Measurements from ENCODE around the gene FOXRED2.
"Not testable (repeated sequence)": the region's sequence is repeated elsewhere in the genome, so short reads cannot be mapped to it uniquely, and the experiment has no call there.

FOXRED2 gene

DNA sequence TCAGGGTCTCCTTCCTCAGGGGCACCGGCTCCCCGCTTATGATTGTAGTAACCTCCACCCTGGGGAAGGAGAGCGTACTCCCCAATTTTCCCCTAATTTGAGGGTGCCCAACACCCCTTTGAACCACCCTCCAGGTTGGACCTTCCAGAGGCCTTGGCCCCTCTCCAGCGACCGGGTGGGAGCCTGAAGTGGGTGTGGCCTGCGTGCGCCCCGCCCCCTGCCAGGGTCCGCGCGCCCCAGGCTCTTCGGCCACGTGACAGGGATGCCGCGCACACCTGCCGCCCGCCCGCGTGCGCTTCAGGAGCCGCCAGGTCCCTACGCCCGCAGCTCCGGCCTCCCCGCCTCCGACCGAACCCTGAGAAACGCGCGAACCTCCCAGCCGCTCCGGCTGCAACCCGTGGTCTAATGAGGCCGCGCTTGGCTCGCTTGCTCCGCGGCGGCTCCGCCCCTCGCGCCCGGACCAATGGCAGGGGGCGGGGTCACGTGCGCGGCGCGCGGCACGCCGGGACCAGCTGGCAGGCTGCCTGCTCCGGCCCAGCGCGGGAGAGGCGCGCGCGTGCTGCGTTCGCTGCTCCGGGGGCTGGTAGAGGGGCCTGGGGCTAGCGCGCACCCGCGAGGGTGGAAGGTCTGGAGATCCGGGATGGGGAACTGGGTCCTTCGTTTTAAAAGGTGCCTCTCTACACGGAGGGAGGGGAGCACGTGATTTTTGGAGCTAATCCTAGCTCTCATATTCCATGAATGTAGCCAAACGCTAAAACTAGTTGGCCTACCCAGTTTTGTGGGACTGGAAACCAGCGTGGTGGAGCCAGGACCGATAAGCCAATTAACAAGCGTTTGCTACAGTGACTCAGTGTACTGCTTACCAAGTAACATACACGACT, at the start of gene FOXRED2:
Gene FOXRED2, minus strand, starts transcription at position 404 of the 881 bp plus-strand sequence. CDS start 618 bp downstream, outside the sequence.
- DNase-seq = peak; percentile 92

DNA sequence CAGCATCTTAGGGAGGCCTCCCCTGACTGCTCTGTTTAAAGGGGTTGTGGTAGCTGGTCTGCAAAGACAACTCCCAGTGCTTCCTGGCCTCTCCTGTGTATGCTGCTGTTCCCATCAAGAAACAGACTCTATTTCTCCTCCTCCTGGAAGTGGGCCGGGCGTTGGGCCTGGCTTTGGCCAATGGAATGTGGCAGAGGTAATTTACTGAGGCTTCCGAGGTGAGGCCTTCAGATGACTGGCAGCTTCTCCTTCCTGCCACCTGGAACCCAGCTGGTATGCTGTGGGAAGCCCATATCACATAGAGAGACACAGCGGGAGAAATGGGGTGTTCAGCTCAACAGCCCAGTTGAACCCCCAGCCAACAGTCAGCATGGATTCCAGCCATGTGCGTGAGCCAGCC, 47.3 kb upstream of the FOXRED2 start:
- DNase-seq = no peak

DNA sequence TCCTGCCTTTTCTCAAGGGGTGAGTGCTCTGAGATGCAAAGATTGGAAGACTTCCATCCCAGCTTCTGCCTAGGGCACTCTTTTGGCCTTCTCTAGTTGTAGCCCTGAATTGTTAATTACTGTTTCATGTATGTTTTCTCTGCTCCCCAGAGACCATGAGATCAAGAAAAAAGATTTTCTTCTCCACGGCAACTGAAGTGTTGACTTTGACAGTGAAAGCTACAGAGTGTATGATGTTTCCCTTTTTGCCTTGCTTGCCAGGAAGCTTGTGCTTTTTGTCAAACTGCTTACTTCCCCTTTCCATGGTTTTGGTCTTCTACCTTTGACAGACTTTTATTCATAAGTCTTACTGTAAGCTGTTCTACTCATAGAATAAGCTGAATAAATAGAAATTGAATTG, 45.4 kb upstream of the FOXRED2 start:
- no peak for DNase-seq

DNA sequence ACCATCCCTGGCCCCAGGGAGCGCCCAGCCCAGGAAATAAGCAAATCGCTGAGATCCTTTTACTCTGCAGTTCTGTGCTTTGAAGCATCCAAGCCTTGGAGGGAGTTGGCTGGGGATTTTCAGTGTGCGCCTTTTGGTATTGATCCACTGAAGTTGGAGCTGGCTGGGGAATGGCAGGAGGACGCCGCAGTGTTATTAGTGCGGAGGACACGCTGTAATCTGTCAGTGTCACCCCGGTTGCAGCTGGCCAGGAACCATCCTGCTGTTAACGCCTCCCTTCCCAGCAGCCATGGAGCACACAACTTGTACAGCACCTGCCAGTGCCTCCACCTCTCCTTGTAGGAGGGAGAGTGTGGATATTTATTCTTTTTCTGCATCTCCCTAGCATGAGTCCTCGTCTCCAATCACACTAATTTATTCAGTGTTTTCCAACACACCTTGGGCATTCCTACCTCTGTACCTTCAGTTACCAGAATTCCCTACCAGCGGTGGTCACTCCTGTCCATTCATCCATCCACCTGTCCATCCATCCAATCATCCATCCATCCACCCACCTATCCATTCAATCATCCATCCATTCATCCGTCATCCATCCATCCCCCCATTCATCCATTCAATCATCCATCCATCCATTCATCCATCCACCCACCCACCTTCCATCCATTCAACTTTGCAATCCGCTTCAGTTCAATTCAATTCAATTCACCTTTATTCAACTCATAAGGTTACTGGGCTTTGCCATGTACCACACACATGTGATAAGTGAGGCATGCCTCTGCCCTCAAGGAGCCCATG, 44.1 kb upstream of the FOXRED2 start:
- no peak for DNase-seq

DNA sequence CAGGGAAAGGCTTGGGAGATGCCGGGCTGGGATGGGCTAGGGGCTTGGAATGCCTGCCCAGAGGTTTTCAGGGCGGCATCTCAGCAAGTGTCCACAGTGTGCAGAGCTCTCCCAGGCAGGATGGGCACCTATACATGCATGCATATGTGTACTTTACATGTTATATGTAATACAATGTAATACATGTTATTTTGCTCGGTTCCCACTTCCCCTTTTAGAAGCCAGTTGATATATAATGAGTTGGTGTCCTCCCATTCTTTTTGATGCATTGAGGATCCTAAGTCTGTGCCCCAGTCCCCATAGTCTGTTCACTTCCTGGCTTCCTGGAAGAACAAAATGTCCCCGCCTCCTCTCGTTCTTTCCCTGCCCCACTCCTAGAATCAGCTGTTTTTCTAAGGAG, 42.2 kb upstream of the FOXRED2 start:
- no peak for DNase-seq

DNA sequence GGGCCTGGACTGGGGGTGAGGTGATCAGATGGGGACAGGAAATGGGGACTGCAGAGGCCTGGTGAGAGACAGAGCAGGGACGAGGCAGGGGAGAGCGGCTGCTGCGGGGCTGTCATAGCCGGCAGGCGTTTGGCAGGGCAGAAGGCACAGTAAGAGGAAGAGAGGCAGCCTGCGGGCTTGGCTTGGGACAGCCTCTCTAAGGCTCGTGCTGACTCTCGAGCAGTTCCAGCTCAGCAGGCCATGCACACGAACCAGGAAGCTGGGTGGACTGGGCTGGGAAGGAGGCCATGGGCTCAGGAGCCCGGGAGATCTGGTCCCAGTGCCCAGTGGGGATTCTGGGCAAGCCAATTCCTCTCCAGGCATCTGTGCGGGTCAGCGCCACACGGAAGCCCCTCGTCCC, 41.8 kb upstream of the FOXRED2 start:
- no peak for DNase-seq

DNA sequence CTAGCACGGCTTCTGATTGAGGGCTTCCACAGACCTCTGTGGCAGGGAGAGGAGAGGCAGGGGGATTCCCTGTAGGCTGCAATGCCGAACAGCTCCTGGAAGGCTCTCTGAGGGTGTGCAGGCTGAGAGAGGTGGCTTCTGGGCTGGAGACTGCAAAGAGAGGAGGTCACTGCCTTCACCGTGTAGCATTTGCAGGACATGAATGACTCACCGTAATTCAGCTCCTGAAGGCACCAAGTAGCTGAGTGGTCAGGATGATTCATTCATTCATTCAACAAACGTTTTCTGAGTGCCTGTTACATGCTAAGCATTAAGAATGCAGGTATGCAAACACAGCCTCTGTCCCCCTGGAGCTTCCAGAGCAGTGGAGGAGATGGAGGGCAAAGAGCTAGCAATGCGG, 40.1 kb upstream of the FOXRED2 start:
- DNase-seq = no peak

DNA sequence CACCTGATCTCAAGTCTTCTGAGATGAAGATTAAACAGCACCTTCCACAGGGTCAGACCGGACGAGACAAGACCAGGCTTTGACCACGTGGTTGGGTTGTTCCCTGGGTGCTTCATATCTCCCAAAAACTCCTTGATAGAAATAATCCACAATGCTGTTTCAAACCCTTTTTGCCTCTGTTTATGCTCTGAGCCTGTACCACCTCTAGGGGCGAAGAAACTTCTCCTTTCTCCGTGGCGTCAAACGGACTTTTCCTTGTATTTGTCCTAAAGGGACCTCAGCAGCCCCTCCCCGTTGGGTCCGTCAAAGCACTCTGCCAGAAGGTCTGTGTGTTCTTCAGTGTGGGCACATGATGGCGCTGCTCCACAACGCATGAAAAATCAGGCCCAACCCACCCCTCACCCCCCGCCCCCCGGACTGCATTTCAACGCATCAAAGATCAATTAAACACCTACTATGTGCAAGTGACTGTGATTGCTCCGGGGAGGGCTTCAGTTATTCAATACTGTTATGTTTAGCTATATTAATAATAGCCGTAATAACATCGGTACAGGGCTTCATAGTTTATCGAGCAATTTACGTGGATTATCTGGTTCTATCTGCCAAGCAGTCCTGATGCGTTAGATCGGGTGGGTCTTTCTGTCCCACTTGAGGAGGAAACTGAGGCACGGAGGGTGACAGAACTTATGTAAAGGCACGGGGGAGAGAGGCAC, 39.4 kb upstream of the FOXRED2 start:
- DNase-seq = peak; percentile 51

DNA sequence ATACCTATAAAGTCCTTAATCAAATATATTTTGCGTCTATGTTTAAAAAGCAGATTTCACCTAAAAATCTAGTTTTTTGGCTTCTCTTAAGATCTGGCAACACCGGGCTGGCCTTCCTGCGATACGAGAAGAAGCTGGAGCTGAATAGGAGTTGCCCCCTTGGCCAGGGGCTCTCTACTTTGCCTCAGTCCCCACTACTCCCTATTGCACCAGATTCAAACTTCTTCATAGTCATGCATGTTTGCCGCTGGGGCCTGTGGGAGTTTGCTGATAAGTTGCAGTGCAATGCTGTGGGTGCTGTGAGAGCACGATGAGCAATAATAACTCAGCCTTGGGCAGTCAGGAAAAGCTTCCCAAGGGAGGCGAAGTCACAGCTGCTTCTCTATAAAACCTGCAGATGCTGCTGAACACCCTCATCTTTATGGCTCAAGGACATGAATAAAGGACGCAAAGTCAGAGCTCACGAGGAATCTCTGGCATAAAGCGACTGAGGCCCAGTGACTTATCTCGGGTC, 37.3 kb upstream of the FOXRED2 start:
- DNase-seq = no peak

DNA sequence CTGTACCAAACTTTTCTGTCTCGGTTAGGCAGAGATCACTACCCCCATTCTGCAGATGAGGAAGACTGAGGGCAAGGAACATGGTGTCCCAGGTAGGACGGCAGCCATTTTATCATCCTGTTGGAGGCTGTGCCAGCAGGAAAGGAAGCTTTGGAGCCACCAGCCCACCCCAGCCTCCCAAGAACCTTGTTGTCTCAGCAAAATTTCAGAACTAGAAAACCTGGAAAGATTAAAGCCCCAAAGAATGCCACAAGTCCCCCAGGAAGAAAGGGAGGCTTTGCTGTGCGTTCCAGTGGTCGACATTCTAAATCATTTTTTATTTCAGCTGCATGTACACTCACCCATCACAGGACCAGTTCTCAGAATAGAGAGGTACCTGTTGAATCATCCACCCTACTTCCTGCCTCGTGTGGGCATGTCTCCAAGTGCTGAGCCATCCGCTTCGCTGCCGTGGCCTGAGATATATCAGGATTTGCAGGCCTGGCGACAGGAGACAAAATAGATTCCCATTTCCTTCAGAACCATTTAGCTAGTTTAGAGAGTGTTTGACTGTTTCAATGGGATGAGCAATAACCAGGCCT, 35.1 kb upstream of the FOXRED2 start:
- no peak for DNase-seq

DNA sequence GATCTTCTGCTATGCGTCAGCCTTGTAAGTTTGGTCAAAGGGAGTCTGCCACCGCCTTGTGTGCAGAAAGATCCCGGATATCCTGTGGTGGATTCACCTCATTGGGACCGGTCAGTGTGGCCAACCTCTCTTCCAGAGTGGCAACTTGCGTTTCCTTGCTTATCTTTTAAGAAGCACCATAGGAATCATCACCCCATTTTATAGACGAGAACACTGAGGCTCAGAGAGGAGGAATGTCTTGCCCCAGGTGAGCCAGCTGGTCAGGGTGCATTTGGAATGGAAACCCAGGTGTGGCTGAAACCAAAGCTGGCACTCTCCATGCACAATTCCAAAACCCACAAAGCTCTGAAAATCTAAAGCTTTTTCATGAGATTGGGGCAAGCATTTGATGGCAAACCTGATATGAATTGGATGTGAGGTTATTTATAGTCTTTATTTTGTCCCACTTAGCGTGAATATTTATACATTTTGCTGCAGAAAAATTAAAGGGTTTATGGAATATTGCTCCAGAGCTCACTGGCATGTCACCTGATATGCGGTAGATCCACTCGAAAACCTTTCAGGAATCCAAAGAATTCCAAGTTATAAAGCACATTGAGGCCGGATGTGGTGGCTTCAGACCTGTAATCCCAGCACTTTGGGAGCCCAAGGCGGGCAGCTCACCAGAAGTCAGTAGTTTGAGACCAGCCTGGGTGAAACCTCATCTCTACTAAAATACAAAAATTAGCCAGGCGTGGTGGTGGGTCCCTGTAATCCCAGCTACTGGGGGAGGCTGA, 34.2 kb upstream of the FOXRED2 start:
- no peak for DNase-seq

DNA sequence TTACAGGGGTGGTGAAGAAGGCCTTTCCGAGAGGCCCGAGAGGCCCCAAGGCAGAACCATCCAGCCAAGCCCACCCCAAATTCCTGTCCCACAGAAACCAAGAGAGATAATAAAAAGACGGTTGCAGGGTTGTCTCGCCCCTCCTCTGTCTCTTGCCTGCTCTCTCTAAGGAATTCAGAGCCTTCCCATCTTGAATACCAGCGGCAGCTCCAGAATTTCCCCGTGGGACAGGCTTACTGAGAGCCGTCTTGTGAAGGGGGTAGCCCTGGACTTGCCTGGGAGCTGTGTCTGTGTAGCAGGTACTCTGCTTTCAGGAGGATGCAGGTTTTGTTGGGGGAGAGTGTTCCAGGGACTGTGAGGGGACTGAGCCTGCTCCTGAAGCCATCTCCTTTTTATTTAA, 31.7 kb upstream of the FOXRED2 start:
- DNase-seq = no peak

DNA sequence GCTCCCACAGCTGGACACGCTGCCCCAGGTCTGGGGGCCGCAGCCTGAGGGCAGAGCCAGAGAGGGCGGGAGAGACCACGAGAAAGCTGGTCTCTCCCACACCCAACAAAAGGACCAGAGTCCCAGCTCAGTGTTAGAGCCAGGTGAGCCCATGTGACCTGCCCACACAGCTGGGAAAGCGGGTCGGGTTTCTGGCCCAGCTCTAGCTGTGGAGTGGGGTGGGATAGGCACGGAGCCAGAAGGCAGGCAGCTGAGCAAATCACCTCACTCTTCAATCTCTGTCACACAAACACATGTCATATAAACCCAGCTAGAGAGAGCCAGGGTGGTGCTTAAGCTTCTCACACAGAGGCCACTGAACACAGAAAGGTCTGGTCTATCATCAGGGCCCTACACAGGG, 29.9 kb upstream of the FOXRED2 start:
- DNase-seq = peak; percentile 58

DNA sequence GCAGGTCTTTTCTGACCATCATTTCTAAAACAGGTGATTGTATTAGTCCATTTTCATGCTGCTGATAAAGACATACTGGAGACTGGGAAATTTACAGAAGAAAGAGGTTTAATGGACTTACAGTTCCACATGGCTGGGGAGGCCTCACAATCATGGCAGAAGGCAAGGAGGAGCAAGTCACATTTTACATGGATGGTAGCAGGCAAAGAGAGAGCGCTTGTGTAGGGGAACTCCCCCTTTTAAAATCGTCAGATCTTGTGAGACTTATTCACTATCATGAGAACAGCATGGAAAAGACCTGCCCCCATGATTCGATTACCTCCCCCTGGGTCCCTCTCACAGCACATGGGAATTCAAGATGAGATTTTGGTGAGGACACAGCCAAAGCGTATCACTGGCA, 26.5 kb upstream of the FOXRED2 start:
- not testable (repeated sequence) for DNase-seq

DNA sequence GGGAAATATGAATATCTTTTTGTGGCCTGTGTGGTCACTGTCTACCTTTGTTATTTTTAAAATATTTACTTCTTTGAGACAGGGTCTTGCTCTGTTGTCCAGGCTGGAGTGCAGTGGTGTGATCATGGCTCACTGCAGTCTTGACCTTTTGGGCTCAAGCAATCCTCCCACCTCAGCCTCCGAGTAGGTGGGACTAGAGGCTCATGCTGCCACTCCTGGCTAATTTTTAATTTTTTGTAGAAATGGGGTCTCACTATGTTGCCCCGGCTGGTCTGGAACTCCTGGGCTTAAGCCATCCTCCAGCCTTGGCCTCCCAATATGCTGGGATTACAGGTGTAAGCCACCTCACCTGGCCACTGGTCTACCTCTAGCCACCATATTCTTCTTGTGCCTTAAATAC, 25.6 kb upstream of the FOXRED2 start:
- DNase-seq = no peak

DNA sequence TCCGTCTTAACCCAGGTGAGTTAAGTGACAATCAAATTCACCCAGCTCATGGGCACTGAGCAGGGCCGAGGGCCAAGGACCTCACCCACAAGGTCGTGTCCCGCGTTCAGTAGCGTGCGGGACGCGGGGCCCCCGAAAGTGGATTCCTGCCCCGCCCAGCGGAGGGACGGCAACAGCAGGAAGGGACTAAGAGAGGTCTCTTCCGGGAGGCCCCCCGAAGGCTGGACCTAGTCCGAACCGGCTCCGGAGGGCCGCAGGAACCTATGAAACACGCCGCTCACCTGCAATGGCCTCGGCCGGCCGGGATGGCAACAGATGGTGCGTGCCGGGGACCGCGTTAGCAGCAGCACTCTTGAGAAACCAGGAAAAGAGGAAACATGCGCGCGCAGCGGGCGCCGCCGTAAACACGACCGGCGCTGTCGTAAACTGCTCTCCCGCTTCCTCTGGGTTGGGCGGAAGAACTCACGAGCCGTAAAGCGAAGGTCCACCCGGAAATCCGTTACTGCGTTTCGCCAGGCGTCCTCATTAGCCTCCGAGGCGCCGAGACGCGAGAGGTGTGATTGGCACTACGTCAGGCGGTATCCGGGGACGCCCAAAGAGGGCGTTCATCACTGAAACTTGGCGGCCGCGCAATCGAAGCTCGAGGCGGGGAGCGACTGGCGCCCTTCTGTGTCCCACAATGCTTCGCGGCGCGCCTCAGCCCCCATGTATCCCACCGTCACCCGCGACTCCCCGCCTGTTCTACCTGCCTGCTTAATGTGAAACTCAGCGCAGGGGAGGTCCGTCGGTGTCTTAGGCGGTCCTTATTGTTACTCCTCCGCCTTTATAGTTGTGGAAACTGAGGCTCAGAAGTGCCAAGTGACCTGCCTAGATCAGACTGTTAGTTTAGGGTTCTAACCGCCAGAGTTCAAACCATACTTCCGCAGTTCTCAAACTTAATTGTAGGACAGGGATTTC, 22.2 kb upstream of the FOXRED2 start, which contains the start of gene EIF3D:
Gene EIF3D, minus strand, starts transcription at position 372 of the 957 bp plus-strand sequence. CDS start 3,045 bp downstream, outside the sequence.
- DNase-seq = peak; percentile 99

DNA sequence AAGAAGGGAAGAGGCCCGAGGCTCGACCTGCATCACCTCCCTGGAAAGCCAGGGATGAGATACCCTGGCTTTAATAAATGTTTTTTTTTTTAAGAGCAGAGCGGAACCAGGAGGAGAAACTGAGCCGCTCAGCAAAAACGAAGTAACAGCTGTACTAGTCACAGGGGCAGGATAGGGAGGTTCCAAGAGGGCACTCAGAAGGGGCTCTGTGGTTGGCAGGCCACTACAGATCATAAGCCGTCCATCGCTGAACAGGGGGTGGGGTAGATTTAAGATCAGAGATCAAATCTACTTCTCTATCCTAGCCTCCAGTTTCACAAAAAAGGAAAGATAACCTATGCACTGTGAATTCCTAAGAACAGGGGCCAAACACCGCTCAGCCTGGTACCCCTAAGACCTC, 21.5 kb upstream of the FOXRED2 start:
- no peak for DNase-seq

DNA sequence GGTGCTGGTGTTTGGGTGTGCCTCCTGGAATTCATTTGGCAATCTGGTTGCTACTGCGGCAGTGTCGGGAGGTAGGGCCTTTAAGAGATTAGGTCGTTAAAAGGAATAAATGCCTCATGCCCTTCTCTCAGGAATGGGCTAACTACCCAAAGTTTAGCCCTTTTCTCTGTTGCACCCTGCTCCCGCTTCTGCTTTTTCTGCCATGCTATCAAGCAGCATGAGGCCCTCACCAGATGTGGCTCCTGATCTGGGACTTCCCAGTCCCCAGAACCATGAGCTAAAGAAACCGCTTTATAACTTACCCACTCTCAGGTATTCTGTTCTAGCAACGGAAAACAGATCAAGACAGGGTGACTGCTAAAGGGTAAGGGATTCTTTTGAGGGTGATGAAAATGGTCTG, 15.8 kb upstream of the FOXRED2 start:
- DNase-seq = no peak

DNA sequence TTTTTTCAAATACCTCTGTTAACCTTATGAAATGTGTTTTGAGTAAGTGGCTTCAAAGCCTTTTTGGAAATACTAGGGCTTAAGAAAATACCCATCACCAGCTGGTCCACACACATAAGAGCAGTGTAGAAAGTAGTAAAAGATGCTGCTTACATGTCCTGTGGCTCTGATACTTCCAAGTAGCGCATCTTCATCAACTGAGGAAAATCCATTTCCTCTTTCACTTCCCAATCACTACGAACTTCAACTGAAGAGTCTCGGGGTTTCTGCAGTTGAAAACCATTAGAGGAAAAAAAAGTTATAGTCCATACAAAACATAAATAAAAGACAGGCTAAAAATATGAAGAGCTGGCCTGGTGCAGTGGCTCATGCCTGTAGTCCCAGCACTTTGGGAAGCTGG, 13.6 kb upstream of the FOXRED2 start:
- DNase-seq = no peak

DNA sequence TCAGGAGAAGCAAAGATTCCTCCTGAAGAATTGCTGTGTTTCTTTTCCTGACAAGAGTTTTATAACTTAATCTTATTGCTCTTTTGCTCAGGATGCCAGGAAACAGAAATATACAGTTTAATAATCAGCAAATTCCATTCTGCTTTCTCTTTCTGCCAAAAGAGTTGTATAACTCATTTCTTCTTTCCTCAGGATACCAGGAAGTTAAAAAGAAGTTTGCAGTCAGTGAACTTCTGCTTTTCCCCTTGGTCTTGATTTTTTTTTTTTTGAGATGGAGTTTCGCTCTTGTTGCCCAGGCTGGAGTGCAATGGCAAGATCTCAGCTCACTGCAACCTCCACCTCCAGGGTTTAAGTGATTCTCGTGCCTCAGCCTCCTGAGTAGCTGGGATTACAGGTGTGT, 13.1 kb upstream of the FOXRED2 start:
- DNase-seq = not testable (repeated sequence)

DNA sequence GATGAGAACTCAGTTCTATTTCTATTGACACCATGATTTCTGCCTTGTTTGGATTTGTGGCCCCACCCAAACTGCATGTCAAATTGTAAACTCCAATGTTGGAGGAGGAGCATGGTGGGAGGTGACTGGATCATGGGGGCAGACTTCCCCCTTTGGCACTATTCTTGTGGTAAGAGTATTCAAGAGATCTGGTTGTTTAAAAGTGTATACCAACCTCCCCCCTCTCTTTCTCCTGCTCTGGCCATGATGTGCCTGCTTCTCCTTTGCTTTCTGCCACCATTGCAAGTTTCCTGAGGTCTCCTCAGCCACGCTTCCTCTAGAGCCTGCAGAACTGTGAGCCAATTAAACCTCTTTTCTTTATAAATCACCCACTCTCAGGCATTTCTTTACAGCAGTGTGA, 7.9 kb upstream of the FOXRED2 start:
- no peak for DNase-seq

All from femur (tissue), 1 donor.